HG02973 (cell line): ENCODE results near the gene NNAT.
"Not testable (repeated sequence)": the region's sequence is repeated elsewhere in the genome, so short reads cannot be mapped to it uniquely, and the experiment has no call there.

Experiments used
- ATAC-seq: cut with Tn5 transposase; IDR thresholded peaks from one replicate; pipeline ENCODE4 v1.9.1; 2021; ENCODE audit warnings: moderate library complexity; ENCODE audit not compliant: unreplicated experiment

The NNAT gene, protein sequence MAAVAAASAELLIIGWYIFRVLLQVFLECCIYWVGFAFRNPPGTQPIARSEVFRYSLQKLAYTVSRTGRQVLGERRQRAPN

DNA sequence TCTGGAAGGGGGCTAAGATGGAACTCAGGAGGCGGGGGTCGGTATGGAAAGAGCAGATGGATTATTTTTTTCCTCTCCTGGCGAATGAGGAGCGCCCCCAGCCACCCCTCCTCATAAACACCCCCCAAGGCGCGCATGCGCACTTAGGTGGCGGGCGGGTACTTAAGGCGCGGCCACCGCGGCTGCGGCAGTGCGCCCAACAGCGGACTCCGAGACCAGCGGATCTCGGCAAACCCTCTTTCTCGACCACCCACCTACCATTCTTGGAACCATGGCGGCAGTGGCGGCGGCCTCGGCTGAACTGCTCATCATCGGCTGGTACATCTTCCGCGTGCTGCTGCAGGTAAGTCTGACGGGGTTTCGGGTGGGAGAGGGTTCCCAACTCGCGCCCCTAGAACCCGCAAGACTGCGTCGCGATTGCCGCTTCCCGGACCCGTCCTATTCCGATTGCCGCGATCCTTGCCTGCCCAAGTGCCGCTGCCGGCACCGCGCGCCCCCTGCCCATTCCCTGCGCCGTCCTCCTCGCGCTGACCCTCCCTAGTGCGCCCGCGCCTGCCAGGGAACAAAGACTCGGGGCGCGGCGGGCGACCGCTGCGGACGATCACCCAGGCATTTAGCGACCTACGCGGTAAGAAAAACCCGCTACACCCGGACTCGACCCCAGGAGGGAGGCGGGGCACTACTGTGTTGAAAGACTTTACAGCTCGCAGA, at the start of gene NNAT:
TSS of gene NNAT (plus strand) at position 190 of the 711 bp plus-strand sequence. CDS start at position 272, 82 bp downstream.
- ATAC-seq: no peak

DNA sequence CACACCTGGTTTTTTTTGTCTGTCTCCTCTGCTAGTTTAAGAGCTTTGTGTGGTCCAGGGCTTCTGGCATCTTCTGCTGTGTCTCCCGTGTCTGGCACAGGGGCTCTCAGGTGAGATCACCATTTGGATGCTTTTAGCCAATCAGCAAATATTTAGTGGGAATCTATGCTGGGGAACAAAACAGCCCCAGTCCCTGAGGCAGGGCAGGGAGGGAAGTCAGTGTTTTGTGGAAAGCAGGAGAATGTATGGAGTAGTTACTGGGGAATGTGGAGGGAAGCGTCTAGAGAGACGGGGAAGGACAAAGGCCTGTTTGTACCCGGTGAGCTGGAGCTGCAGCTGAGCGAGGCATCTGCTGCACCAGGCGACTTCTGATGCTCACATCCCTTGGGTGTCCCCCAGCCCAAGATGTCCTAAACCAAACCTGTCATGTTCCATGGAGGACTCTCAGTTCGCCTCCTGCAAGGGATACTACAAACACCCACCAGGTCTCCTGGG, 49.3 kb upstream of the NNAT start:
- no peak for ATAC-seq

DNA sequence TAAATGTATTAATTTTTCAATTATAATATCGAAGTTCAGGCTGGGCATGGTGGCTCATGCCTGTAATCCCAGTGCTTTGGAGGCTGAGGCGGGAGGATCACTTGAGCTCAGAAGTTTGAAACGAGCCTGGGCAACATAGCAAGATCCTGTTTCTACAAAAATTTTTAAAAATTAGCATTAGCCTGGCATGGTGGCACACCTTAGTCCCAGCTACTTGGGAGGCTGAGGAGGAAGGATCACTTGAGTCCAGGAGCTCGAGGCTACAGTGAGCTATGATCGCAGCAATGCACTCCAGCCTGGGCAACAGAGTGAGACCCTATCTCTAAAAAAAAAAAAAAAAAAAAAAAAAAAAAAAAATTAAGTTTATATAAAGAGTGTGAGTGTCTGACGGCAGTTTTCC, 48.6 kb upstream of the NNAT start:
- ATAC-seq: not testable (repeated sequence)

- ATAC-seq: no peak
Measured at GRCh38 chr20:37473249-37474000, 47.6 kb upstream of the NNAT start.

GRCh38 chr20:37474386-37474785, 46.7 kb upstream of the NNAT start:
- ATAC-seq: no peak

- ATAC-seq: no peak
Measured at GRCh38 chr20:37475252-37475651, 45.8 kb upstream of the NNAT start.

DNA sequence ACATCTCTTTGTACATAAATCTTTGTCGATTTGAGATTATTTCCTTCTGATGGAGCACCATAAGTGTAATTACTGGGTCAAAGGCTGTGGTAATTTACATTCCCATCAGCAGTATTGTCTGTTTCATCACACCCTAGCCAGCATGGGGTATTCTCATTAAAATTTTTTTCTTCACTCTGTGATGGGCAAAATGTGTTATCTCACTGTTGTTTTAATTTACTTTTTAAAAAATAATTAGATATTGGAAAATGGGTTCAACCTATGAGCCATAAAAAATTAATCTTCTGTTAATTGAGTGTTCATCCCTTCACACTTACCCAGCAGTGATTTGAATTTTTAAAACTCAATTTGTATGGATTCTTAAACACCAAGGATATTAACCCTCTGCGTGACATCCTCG, 44.0 kb upstream of the NNAT start:
- ATAC-seq: no peak

DNA sequence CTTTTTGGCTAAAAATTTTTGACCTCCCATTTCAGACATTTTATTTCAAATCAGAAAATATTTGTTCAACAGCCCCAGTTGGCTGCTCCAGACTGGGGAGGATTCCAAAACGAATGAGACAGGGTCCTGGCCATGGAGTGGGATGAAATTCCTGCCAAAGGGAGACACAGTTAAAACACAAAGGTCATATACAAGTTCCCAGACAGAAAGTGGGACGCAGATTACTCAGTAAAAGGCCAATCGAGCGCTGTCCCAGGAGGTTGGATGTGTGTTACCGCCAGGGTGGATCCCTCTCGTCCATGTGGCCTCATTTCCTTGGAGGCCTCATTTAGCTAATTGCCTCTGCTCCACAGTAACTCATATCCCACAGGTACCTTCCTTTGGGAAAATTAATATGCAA, 41.8 kb upstream of the NNAT start:
- no peak for ATAC-seq

GRCh38 chr20:37479925-37480691, 40.9 kb upstream of the NNAT start:
- ATAC-seq: no peak

DNA sequence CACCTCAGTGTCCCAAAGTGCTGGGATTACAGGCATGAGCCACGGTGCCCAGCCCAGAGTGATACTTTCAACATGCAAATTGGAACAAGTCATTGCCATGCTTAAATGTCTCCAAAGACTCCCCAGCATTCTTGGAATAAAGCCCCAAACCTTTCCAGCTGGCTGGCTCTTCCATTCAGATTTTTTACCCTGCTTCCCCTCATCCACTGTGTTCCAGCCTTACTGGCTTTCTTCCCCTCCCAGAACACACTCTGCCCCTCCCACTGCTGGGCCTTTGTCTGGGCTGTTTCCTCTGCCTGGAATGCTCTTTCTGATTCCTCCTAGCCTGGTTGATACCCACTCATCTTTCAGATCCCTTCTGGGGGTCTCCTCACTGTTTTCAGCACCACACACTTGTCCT, 40.1 kb upstream of the NNAT start:
- no peak for ATAC-seq

DNA sequence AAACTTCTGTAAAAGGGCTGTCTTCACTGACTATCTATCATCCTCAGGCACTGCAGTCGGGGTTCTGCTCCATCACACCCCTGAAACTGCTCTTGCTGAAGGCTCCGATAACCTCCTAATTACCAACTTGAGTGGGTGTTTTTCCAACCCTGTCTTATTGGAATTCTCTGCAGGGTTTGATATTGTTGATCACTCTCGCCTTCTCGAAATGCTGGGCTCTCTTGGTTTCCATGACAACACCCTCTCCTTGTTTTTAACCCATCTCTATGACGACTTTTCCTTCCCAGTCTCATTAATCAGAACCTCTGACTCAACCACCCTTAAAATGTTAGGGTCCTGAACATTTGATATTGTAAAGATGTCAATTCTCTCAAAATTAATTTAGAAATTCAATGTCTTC, 39.4 kb upstream of the NNAT start:
- ATAC-seq: no peak

- no peak for ATAC-seq
Measured at GRCh38 chr20:37484331-37484730, 36.7 kb upstream of the NNAT start.

DNA sequence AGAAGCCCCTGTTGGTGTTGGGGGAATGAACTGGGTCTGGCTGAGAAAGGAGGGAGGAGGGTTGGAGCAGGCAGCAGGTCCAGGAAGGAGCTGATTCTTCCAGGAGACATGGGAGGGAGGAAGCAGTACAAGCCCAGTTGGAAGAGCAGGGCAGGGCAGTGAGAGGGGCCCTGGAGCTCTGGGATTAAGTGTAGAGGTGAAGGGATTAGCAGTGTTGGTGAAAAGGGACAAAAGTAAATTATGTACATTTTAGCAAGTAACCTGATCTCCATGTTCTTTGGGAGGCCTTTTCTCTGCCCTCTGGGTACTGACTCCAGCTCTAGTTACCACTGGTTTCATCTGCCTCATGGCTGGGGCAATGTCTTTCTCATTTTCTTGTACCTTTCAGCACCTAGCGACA, 34.8 kb upstream of the NNAT start:
- ATAC-seq: not testable (repeated sequence)

DNA sequence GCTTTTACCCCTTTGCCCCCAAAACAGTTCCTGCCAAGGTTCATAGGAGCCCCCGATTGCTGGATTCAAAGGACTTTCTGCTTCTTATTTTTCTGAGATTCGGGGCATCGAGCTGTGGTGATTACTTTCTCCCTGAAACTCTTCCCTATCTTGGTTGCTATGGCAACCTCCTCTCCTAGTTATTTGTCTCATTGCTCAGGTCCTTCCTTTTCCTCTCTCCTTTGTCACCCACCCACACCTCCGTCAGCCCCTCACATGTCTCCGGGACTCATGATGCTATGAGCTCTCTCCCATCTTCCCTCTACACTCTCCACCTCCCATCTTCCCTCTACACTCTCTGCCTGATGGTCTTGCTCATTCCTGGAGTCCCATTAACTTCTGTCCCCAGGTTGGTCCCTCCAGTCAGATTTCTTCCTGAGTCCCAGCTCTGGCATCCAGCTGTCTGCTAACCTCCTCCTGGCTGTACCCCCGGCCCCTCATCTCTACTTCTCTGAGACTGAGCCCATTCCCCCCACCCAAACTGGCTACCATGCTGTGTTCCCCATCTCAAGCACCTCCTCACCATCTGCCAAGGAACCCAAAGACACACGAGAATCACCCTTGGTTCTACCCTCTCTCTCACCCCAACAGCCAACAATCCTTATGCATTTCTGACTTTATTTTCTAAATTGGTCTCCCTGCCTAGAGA, 30.2 kb upstream of the NNAT start:
- ATAC-seq: no peak

DNA sequence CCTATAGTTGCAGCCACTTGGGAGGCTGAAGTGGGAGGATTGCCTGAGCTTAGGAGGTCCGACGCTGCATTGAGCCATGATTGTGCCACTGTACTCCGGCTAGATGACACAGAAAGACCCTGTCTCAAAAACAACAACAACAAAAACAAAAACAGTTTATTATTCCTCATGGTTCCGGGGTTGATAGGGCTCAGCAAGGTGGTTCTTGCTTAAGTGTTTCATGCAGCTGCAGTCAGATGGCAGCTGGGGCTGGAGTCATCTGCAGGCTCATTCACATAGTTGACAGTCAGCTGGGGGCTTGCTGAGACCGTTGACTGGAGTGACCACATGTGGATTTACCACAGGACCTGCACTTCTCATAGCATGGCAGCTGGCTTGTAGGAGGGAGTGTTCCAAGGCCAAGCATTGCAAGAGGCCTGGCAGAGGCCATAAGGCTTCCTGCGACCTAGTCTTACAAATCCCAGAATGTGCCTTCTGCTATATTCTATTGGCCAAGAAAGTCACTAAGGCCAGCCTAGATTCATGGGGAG, 28.9 kb upstream of the NNAT start:
- no peak for ATAC-seq

DNA sequence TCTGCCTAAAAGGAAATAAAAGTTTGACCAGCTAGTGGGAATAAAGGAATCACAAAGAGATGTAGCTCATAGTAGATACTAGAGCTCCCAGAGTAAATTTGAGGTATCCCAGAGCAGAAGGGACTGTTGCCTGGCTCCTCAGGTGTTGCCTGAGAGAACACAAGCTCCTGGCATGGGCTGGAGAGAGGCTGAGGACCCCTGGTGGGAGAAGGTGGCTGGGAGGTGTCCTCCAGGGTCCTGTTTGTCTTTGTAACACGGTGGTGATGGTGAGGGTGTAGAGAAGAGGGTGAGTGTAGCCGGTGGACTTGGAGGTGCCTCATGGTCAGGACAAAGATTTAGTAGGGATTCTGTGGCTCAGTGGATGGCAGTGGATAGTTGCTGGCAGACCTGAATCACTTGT, 28.1 kb upstream of the NNAT start:
- ATAC-seq: no peak

DNA sequence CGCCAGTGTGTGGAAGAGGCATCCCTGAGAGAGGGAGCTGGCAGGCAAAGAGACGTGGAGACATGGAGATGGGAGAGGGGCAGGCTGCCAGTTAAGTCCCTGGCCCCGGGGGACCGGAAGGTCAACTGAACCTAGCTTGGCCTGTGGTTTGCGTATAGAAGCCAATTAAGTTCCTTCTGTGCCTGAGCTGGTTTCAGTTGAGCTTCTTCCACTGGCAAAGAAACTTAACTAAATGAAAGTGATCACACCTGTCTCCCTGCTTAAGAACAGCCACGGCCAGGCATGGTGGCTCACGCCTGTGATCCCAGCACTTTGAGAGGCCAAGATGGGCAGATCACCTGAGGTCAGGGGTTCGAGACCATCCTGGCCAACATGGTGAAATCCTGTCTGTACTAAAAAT, 26.7 kb upstream of the NNAT start:
- no peak for ATAC-seq

GRCh38 chr20:37494796-37495195, 26.3 kb upstream of the NNAT start:
- ATAC-seq: no peak

DNA sequence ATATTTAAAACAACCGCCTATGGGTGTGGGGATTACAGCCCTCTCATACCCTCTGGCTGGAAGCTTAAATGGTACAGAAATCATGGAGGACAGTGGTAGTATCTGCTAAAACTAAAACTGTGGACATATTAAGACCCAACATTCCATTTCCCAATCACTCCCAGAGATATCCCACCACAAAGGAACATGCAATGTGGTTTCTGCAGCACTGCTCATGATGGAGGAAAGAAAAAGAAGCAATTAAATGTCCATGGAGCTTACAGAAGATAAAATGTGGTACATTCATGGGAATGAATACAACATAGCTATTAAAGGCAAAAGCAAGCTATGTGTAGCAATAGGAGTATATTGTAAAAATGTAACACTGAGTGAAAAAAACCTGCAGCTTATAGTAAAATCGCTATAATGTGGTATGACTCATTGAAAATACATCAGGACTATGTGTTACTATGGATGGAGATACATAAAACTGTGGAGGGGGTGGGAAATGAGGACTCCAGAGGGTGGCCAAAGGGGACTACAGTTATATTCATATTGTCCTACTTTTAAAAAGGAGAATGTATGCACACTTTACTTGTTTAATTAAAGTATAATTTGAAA, 22.9 kb upstream of the NNAT start:
- ATAC-seq: no peak

GRCh38 chr20:37500311-37500710, 20.7 kb upstream of the NNAT start:
- no peak for ATAC-seq
